IMR-90 (cell line): ENCODE results near the gene PRDM15. TPM values are rescaled to one million over a fixed set of nuclear protein-coding genes. Genes with fewer than 3 reads are reported as not detected.

Experiments
- ATAC-seq: fragments of 200-7000 bp; cut with Tn5 transposase; 2 replicates; pipeline ENCODE4 v1.9.1; 2020; ENCODE audit warnings: low read depth, mild to moderate bottlenecking, moderate library complexity
- BruUV-seq: library from RNA; stranded (reverse); fragments of 400-500 nt; replicated peaks from 2 replicates; lab custom pipeline; 2021; lab: Mats Ljungman, UMichigan
- CTCF ChIA-PET: fragments of 300-600 bp; formaldehyde crosslinking; extraction: SDS; loops from one replicate; lab custom pipeline; 2021; ENCODE audit warnings: antibody characterized with exemption; lab: Yijun Ruan, JAX
- POLR2A ChIA-PET: fragments of 300-600 bp; sonication (Branson Sonifier 250); formaldehyde crosslinking; loops from one replicate; lab custom pipeline; 2022; ENCODE audit warnings: antibody characterized with exemption; ENCODE audit not compliant: unreplicated experiment; lab: Charles Lee
- DNase-seq: peaks from one replicate; pipeline ENCODE4 v3.0.0; 2013
- H2AFZ ChIP-seq: replicated peaks from 2 replicates; pipeline ENCODE3; 2013; ENCODE audit warnings: low read length, mild to moderate bottlenecking; ENCODE audit not compliant: poor library complexity
- H2AK5ac ChIP-seq: 2 replicates; pipeline ENCODE4 v1.6.1; 2013; ENCODE audit warnings: low read depth, low read length, inconsistent platforms
- H2AK9ac ChIP-seq: replicated peaks from 2 replicates; pipeline ENCODE3; 2013; ENCODE audit warnings: mild to moderate bottlenecking, low read depth, low read length, moderate library complexity; ENCODE audit not compliant: poor library complexity
- H2BK120ac ChIP-seq: 2 replicates; pipeline ENCODE4 v1.6.1; 2013; ENCODE audit warnings: low read depth, low read length, inconsistent platforms
- H2BK15ac ChIP-seq: 3 replicates; pipeline ENCODE4 v1.6.1; 2013; ENCODE audit warnings: low read depth, low read length, inconsistent platforms
- H2BK20ac ChIP-seq: 2 replicates; pipeline ENCODE4 v1.6.1; 2013; ENCODE audit warnings: low read depth, mild to moderate bottlenecking, inconsistent platforms, low read length, moderate library complexity
- H2BK5ac ChIP-seq: 2 replicates; pipeline ENCODE4 v1.6.1; 2013; ENCODE audit warnings: mild to moderate bottlenecking, low read depth, low read length, inconsistent platforms; ENCODE audit not compliant: poor library complexity, severe bottlenecking
- H3K14ac ChIP-seq: replicated peaks from 2 replicates; pipeline ENCODE4 v1.6.1; 2013; ENCODE audit warnings: low read depth, low read length, inconsistent platforms
- H3K18ac ChIP-seq: 2 replicates; pipeline ENCODE4 v1.6.1; 2013; ENCODE audit warnings: low read depth, low read length, control low read depth
- H3K23ac ChIP-seq: 2 replicates; pipeline ENCODE4 v1.6.1; 2013; ENCODE audit warnings: low read depth, low read length, inconsistent platforms
- H3K27ac ChIP-seq: 2 replicates; pipeline ENCODE4 v1.5.1; 2013; ENCODE audit warnings: mild to moderate bottlenecking, control low read depth, low read length; ENCODE audit not compliant: insufficient read depth
- H3K27me3 ChIP-seq: 2 replicates; pipeline ENCODE4 v1.6.1; 2013; ENCODE audit warnings: low read length; ENCODE audit not compliant: control insufficient read depth, insufficient read depth
- H3K36me3 ChIP-seq: 2 replicates; pipeline ENCODE4 v1.6.1; 2013; ENCODE audit warnings: low read length, mixed read lengths; ENCODE audit not compliant: control insufficient read depth, insufficient read depth
- H3K4ac ChIP-seq: 2 replicates; pipeline ENCODE4 v1.6.1; 2013; ENCODE audit warnings: low read depth, low read length, inconsistent platforms
- H3K4me1 ChIP-seq: 2 replicates; pipeline ENCODE4 v1.6.1; 2013; ENCODE audit warnings: low read length, mixed read lengths; ENCODE audit not compliant: control insufficient read depth, insufficient read depth
- H3K4me2 ChIP-seq: 2 replicates; pipeline ENCODE4 v1.6.1; 2013; ENCODE audit warnings: low read depth, mild to moderate bottlenecking, control low read depth, low read length, moderate library complexity
- H3K4me3 ChIP-seq: 2 replicates; pipeline ENCODE4 v1.5.1; 2013; ENCODE audit warnings: low read depth, mild to moderate bottlenecking, control low read depth, low read length, moderate library complexity; ENCODE audit not compliant: insufficient read depth
- H3K56ac ChIP-seq: 2 replicates; pipeline ENCODE4 v1.6.1; 2013; ENCODE audit warnings: low read length, inconsistent platforms; ENCODE audit not compliant: insufficient read depth; ENCODE audit errors: extremely low read depth
- H3K79me1 ChIP-seq, 2 experiments: 2 replicates each; pipeline ENCODE4 v1.6.1; 2013; ENCODE audit warnings: low read length in 2 of 2, inconsistent platforms in 1 of 2, low read depth in 1 of 2
- H3K9ac ChIP-seq: 2 replicates; pipeline ENCODE4 v1.6.1; 2013; ENCODE audit warnings: low read depth, low read length, control low read depth
- H3K9me1 ChIP-seq: 2 replicates; pipeline ENCODE4 v1.6.1; 2013; ENCODE audit warnings: low read length, inconsistent platforms; ENCODE audit not compliant: insufficient read depth
- H3K9me3 ChIP-seq: 2 replicates; pipeline ENCODE4 v1.6.1; 2013; ENCODE audit warnings: low read length; ENCODE audit not compliant: control insufficient read depth, insufficient read depth
- H4K20me1 ChIP-seq: 2 replicates; pipeline ENCODE4 v1.6.1; 2013; ENCODE audit warnings: low read length, inconsistent platforms; ENCODE audit not compliant: insufficient read depth
- H4K5ac ChIP-seq: 2 replicates; pipeline ENCODE4 v1.6.1; 2013; ENCODE audit warnings: mild to moderate bottlenecking, low read depth, low read length, control low read depth
- H4K8ac ChIP-seq, 2 experiments: 2 replicates each; pipeline ENCODE4 v1.6.1; 2013; ENCODE audit warnings: low read depth in 2 of 2, low read length in 2 of 2, control low read depth in 1 of 2, inconsistent platforms in 1 of 2
- H4K91ac ChIP-seq: 2 replicates; pipeline ENCODE4 v1.6.1; 2013; ENCODE audit warnings: low read depth, low read length, inconsistent platforms; ENCODE audit not compliant: insufficient read depth
- BHLHE40 ChIP-seq: fragments of 150-350 bp; IDR thresholded peaks from 2 replicates; pipeline ENCODE4 v1.6.1; 2016; ENCODE audit warnings: mild to moderate bottlenecking, low read depth, low read length
- CEBPB ChIP-seq: IDR thresholded peaks from 2 replicates; pipeline ENCODE4 v1.6.1; 2012; ENCODE audit warnings: low read depth, low read length, improper control_type of control experiment
- CHD1 ChIP-seq: IDR thresholded peaks from 2 replicates; pipeline ENCODE4 v1.6.1; 2012; ENCODE audit warnings: low read depth, low read length, improper control_type of control experiment
- FOS ChIP-seq: fragments of 150-350 bp; IDR thresholded peaks from 2 replicates; pipeline ENCODE4 v1.6.1; 2016; ENCODE audit warnings: low read depth, low read length
- MAFK ChIP-seq: IDR thresholded peaks from 2 replicates; pipeline ENCODE4 v1.6.1; 2012; ENCODE audit warnings: low read depth, low read length, improper control_type of control experiment
- MAZ ChIP-seq: IDR thresholded peaks from 2 replicates; pipeline ENCODE4 v1.6.1; 2012; ENCODE audit warnings: low read depth, mild to moderate bottlenecking, low read length, improper control_type of control experiment, moderate library complexity, borderline replicate concordance
- MXI1 ChIP-seq: IDR thresholded peaks from 2 replicates; pipeline ENCODE4 v1.6.1; 2012; ENCODE audit warnings: low read depth, mild to moderate bottlenecking, low read length, moderate library complexity, borderline replicate concordance
- NFE2L2 ChIP-seq: fragments of 150-350 bp; IDR thresholded peaks from 2 replicates; pipeline ENCODE4 v1.6.1; 2016; ENCODE audit warnings: low read depth, mild to moderate bottlenecking, low read length
- POLR2A ChIP-seq: IDR thresholded peaks from 2 replicates; pipeline ENCODE4 v1.6.1; 2012; ENCODE audit warnings: mild to moderate bottlenecking, low read depth, low read length
- RAD21 ChIP-seq: IDR thresholded peaks from 2 replicates; pipeline ENCODE4 v1.6.1; 2012; ENCODE audit warnings: low read length, improper control_type of control experiment
- RCOR1 ChIP-seq: IDR thresholded peaks from 2 replicates; pipeline ENCODE4 v1.6.1; 2012; ENCODE audit warnings: mild to moderate bottlenecking, low read length, improper control_type of control experiment; ENCODE audit not compliant: insufficient replicate concordance
- RFX5 ChIP-seq: IDR thresholded peaks from 2 replicates; pipeline ENCODE4 v1.8.0; 2012; ENCODE audit warnings: low read depth, mild to moderate bottlenecking, low read length, moderate library complexity
- SMC3 ChIP-seq: fragments of 150-350 bp; IDR thresholded peaks from 2 replicates; pipeline ENCODE4 v1.6.1; 2016; ENCODE audit warnings: low read depth, mild to moderate bottlenecking, antibody characterized with exemption, low read length, moderate library complexity
- WGBS, 2 experiments: methylation state at CpG; one replicate each; pipeline versions ENCODE4 v1.1.5 to v1.1.7; 2013; ENCODE audit warnings: missing lambda C conversion rate in 2 of 2; ENCODE audit not compliant: insufficient read length in 1 of 2; ENCODE audit errors: extremely low coverage in 2 of 2; 5-methylcytosine and 5-hydroxymethylcytosine counted together
- dilution Hi-C: fragments of 300-500 bp; cut with HindIII; formaldehyde crosslinking; loops from one replicate; pipeline ENCODE4 v1.14.3; 2018; ENCODE audit warnings: low sequenced_read_pairs; ENCODE audit not compliant: unreplicated experiment
- in situ Hi-C: fragments of 300-500 bp; cut with MboI; formaldehyde crosslinking; loops from 3 replicates; pipeline ENCODE4 v1.14.3; 2019; ENCODE audit warnings: low sequenced_read_pairs, inconsistent platforms, mixed read lengths
- intact Hi-C: fragments of 100-400 bp; cut with micrococcal nuclease; formaldehyde crosslinking; loops from 2 replicates; pipeline ENCODE4 v1.10.0; 2022
- polyA plus RNA-seq, 3 experiments: library from polyadenylated mRNA; depleted of rRNA; stranded (reverse); fragments of >200 nt; gene quantifications; 2 replicates each; pipeline ENCODE4 v1.2.3, GENCODE V29; 2012; ENCODE audit warnings: low replicate concordance in 1 of 3
- total RNA-seq: library from RNA; depleted of rRNA; stranded (reverse); fragments of >200 nt; gene quantifications from 2 replicates; pipeline ENCODE4 v1.2.3, GENCODE V29; 2012
- TF ChIP-seq, protein P1 (sequence below): fragments of 150-350 bp; IDR thresholded peaks from 2 replicates; pipeline ENCODE4 v1.6.1; 2017; ENCODE audit warnings: mild to moderate bottlenecking, antibody characterized with exemption, low read length, low read depth
- TF ChIP-seq, protein P2 (sequence below): conservative IDR thresholded peaks from 2 replicates; pipeline ENCODE4 v1.5.1; 2012; ENCODE audit warnings: mild to moderate bottlenecking, low read depth, low read length, improper control_type of control experiment
- TF ChIP-seq, protein P3 (sequence below): fragments of 150-350 bp; IDR thresholded peaks from 2 replicates; pipeline ENCODE4 v1.6.1; 2016; ENCODE audit warnings: low read depth, mild to moderate bottlenecking, low read length, moderate library complexity, borderline replicate concordance

Gene PRDM15
- total and polyA plus RNA-seq, 2 of the 4 experiments (the other 2 are of a cell fraction): 7.3 to 8.8 TPM

DNA sequence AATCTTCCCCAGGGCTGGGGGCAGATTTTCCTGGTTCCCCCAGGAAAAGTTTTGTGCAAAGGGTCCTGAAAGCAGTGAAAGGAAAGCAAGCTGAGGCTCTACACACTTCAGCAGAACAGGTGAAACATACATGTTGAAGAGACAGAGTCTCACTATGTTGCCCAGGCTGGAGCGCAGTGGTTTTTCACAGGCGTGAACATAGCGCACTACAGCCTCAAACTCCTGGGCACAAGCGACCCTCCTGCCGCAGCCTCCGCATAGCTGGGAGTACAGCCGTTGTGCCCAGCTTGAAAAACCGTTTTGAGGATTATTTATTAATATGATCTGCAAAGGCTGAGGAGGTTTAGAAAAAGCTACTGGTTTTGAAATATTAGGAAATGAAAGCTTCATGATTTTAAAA lies 11.8 kb downstream of the PRDM15 start:
- Histone ChIP-seq H2BK120ac (no peak overlapping the region), H3K4ac (no peak overlapping the region), H2AK5ac (no peak overlapping the region), H2BK15ac (no peak overlapping the region), H2BK5ac (no peak overlapping the region), H4K8ac (no peak overlapping the region), H2AFZ (no peak overlapping the region), H3K9me1 (peaks cover 9% of the 10 kb centered on the region), H3K79me1 (peaks cover 8 to 30% of the 10 kb centered on the region in 2 experiments), H3K18ac (no peak overlapping the region), H2BK20ac (no peak overlapping the region), H3K27ac (no peak overlapping the region), H3K36me3 (no peaks in the 10 kb centered on the region), H2AK9ac (no peak overlapping the region), H3K4me1 (peaks cover 2% of the 10 kb centered on the region; the same call in 1 of the 2 replicates), H4K5ac (no peak overlapping the region), H3K14ac (no peak overlapping the region), H3K23ac (no peak overlapping the region), H3K56ac (no peak overlapping the region), H3K4me2 (no peak overlapping the region), H3K4me3 (no peak overlapping the region), H4K91ac (no peak overlapping the region), H3K9me3 (no peaks in the 10 kb centered on the region), H3K27me3 (no peaks in the 10 kb centered on the region), H4K20me1 (no peaks in the 10 kb centered on the region), H3K9ac (no peak overlapping the region)
- POLR2A ChIA-PET: no interaction called here
- in situ Hi-C loops: no loop called here
- TF ChIP-seq FOS (no peak), CEBPB (no peak), MXI1 (no peak), CHD1 (no peak), RCOR1 (no peak), RFX5 (no peak), NFE2L2 (no peak), RAD21 (no peak), SMC3 (no peak), POLR2A (no peak), MAFK (no peak), MAZ (no peak), BHLHE40 (no peak)
- TF ChIP-seq, protein P1, sequence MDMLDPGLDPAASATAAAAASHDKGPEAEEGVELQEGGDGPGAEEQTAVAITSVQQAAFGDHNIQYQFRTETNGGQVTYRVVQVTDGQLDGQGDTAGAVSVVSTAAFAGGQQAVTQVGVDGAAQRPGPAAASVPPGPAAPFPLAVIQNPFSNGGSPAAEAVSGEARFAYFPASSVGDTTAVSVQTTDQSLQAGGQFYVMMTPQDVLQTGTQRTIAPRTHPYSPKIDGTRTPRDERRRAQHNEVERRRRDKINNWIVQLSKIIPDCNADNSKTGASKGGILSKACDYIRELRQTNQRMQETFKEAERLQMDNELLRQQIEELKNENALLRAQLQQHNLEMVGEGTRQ: no peak
- TF ChIP-seq, protein P2, sequence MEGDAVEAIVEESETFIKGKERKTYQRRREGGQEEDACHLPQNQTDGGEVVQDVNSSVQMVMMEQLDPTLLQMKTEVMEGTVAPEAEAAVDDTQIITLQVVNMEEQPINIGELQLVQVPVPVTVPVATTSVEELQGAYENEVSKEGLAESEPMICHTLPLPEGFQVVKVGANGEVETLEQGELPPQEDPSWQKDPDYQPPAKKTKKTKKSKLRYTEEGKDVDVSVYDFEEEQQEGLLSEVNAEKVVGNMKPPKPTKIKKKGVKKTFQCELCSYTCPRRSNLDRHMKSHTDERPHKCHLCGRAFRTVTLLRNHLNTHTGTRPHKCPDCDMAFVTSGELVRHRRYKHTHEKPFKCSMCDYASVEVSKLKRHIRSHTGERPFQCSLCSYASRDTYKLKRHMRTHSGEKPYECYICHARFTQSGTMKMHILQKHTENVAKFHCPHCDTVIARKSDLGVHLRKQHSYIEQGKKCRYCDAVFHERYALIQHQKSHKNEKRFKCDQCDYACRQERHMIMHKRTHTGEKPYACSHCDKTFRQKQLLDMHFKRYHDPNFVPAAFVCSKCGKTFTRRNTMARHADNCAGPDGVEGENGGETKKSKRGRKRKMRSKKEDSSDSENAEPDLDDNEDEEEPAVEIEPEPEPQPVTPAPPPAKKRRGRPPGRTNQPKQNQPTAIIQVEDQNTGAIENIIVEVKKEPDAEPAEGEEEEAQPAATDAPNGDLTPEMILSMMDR: no peak
- TF ChIP-seq, protein P3, sequence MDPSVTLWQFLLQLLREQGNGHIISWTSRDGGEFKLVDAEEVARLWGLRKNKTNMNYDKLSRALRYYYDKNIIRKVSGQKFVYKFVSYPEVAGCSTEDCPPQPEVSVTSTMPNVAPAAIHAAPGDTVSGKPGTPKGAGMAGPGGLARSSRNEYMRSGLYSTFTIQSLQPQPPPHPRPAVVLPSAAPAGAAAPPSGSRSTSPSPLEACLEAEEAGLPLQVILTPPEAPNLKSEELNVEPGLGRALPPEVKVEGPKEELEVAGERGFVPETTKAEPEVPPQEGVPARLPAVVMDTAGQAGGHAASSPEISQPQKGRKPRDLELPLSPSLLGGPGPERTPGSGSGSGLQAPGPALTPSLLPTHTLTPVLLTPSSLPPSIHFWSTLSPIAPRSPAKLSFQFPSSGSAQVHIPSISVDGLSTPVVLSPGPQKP: no peak
- CTCF ChIA-PET: no interaction called here
- ATAC-seq (no peak), DNase-seq (no peak)
- BruUV-seq: no TSS peak
- intact Hi-C loops: no loop called here
- no CpG with 5 or more reads among the region's 8 CpGs for WGBS, 2 experiments
- dilution Hi-C loops: no loop called here
